Skin epidermis (tissue), 12 donors: ENCODE measurements around the gene ACE.
"Not testable (repeated sequence)": the region's sequence is repeated elsewhere in the genome, so short reads cannot be mapped to it uniquely, and the experiment has no call there.

ENCODE experiments used
- H3K27ac ChIP-seq, 21 experiments: fragments of 200-600 bp; sonication (generic) in 11 of 21; one replicate each; pipeline ENCODE4 v1.5.0; 2020; ENCODE audit warnings: mild to moderate bottlenecking in 3 of 21, inconsistent platforms in 2 of 21, moderate library complexity in 2 of 21
- H3K4me3 ChIP-seq, 7 experiments: fragments of 200-600 bp; sonication (generic) in 2 of 7; one replicate each; pipeline ENCODE4 v1.5.0; 2020; ENCODE audit warnings: inconsistent platforms in 2 of 7, mild to moderate bottlenecking in 2 of 7, moderate library complexity in 1 of 7

The ACE gene

DNA sequence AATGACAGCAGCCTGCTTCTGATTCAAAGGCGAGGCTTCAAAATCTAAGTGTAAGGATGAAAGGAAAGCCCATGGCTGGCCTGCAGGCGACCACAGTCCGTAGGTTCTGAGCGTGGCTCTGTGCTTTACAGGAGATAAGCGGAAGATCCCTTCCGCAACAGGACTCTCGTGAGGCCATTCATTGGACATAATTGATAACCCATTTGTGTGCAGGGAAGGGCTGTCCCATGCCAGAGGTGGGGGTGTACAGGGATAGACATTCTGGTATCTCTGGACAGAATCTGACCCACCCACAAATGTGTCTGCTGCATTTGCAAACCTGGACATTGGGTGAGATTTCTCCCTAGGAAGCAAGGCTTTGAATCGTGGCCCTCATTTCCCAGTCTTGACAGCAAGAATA is 34.8 kb upstream of the ACE start:
- no peak overlapping the region for H3K27ac ChIP-seq
- no peak overlapping the region for H3K4me3 ChIP-seq

DNA sequence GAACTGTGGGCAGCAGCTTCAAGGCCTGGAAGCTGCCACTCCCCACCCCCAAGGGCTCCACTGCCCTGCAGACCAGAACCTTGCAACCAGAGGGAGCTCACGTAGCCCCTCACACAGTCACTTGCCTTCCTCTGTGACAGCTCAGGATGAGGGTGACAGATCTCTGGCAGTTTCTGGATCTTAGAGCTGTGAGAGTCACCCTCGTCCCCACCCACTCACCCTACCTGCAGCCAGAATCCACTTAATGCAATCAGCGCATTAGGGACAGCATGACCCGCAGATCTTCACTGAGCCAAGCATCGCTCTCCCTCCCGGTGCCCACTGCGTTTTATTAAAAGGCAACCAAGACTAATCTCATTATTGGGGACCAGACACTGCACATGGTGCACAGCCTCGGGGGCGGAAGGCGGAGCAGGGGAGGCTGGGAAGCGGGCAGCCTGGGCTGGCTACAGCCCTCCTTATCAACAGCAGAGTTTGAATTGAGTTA is 34.3 kb upstream of the ACE start:
- H3K27ac ChIP-seq: peak overlapping the region in 1 of 21 experiments; percentile 6
- no peak overlapping the region for H3K4me3 ChIP-seq

DNA sequence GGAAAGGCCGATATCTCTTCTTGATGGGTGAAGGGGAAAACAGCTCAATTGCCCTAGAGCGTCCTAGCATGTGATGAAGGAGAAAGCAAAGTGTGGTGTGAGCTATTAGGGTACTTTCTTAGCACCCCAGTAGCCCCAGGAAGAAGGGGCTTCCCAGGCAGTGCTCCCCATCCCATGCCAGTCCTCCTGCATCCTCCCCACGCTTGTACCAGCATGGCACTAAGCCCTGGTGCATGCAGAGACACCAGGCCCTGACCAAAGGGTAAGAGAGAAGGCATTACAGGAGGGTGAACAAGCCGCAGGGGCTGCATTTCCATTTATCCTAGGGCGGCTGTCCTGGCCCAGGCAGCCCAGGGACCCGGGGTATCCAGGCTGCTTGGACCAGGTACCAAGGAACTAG is 33.8 kb upstream of the ACE start:
- Histone ChIP-seq H3K4me3 (no peak overlapping the region), H3K27ac (peak overlapping the region in 1 of 21 experiments; percentile 16)

DNA sequence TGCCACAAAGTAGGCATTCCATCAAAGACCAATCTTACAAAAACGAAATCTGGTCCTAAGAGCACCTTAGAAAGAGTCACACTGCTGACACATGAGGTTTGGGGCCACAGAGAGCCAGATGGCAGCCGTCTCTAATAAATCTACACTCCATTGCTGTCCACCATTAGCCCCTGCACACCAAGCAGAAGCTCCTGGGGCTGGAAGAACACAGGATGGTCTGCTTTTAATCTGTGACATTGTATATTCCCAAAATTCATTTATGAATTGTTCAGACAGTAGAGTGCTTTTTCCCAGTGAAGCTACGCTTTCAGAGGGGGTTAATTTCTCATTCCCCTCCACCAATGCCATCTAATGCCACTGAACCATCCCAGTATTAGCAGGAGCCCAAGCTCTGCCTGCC is 32.4 kb upstream of the ACE start:
- Histone ChIP-seq H3K4me3 (no peak overlapping the region), H3K27ac (peak overlapping the region in 2 of 21 experiments; percentile 13 to 93)

DNA sequence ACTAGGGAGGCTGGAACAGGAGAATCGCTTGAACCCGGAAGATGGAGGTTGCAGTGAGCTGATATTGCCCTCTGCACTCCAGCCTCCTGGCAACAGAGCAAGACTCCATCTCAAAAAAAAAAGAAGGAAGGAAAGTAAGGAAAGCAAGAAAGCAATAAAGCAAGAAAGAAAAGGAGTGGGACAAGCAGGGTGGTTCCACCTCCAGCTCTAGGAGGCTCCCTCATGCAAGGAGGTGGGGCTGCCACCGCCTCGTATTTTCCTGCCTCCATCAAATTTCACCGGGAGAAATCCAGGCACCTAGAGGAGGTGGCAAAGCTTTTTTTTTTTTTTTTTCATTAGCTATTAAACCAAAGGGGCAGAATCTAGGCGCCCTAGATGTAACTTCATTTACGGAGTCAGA is 31.8 kb upstream of the ACE start:
- peak overlapping the region; percentile 84 to 100 (median 94) for H3K27ac ChIP-seq

DNA sequence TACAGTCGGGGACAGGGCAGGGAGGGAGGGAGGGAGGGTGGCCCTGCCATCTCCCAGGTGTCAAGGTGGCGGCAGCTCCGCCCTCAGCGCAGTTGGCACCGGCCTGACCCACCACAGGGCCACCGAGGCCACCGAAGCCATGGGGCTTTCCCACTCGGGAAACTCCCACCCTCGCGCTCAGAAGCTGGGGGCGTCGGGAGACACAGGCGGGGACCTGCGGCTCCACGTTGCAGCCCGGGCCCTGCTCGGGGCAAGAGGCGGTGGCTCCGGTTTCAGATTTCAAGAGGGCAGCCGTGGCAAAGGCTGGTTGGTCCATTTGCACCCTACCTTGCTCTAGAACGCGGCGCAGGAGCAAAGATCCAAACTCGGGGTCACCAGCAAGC is 31.3 kb upstream of the ACE start:
- H3K4me3 ChIP-seq: peak overlapping the region; percentile 57 to 78 (median 70)

More for the DNA sequence above, 31.8 kb upstream of the ACE start:
- H3K4me3 ChIP-seq: peak overlapping the region; percentile 57 to 78 (median 70)

DNA sequence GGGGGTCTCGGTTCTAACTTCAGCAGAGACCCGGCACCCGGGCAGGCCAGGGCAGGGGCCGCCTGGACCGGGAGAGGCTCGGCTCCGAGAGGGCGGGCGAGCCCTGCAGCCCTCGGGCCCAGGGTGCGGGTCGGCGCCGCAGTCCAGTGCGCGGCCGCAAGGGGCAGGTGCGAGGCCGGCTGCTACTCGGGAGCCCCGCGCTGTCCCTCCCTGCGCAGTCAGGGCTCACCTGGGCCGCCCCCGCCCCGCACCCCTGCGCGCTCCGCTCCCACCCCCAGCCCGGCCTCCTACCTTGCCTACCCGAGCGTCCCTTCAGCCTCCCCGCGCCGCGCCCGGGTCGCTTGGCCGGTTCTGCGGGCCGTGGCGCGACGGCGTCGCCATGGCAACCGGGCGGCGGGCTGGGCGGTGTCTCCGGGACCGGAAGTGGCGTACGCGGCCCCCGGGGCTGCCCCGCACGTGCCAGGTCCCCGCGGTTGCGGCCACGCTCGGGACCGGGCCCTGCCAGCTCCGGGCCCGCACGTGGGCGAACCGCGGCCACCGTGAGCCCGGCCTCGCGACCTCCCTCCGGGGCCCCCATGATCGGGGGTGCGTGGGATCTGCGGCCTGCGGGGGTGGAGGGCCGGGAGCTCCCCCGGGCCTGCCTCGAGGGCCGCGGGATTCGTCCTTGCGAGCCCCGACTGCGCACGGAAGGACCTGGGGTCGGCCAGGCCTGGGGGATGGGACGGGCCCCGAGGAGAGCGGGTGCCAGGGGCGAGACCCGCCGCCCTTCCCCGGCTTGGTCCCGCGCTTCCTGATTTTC is 30.7 kb upstream of the ACE start, which contains the start of gene CYB561:
TSS of gene CYB561 (minus strand) at position 353 of the 799 bp plus-strand sequence. CDS start 8,759 bp downstream, outside the sequence.
- Histone ChIP-seq H3K27ac (peak within 1 kb of the TSS; percentile 84 to 100 (median 94)), H3K4me3 (peak within 1 kb of the TSS; percentile 57 to 78 (median 70))

More for the DNA sequence above, 31.3 kb upstream of the ACE start:
- peak overlapping the region; percentile 84 to 100 (median 94) for H3K27ac ChIP-seq

DNA sequence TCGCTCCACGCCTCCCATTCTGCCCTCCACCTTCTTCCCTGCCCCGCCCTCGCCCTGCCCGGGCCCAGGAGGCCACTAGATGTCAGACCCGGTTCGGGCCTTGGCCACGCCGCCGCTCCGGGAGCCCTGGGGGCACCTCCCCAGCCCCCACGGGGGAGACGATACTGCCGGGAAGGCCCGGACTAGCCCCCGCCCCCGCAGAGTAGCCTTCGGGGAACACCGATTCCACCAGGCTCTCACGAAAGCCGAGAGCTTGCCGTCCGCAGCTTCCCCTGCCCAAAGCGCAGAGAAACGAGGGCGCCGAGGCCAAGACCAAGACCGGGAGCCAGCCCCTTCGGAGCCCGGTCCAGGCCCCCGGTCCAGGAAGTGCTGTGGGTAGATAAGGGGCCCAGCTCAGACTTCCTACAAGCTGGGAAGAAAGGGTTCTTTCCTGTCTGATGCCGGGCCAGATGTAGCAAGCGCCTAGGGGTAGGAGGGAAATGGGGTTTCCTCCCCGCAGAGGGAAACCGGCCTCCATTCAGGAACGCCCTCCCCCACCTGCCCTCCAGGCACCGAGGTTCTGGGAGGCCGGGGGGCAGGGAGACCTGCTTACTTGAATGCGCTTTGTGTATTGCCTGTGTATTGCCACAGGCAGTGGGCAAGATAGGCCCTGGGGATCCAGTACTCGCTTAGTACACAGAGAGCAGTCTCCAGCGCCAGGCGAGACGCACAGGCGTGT is 29.9 kb upstream of the ACE start:
- H3K27ac ChIP-seq: peak overlapping the region; percentile 84 to 100 (median 94)
- peak overlapping the region; percentile 57 to 78 (median 70) for H3K4me3 ChIP-seq

DNA sequence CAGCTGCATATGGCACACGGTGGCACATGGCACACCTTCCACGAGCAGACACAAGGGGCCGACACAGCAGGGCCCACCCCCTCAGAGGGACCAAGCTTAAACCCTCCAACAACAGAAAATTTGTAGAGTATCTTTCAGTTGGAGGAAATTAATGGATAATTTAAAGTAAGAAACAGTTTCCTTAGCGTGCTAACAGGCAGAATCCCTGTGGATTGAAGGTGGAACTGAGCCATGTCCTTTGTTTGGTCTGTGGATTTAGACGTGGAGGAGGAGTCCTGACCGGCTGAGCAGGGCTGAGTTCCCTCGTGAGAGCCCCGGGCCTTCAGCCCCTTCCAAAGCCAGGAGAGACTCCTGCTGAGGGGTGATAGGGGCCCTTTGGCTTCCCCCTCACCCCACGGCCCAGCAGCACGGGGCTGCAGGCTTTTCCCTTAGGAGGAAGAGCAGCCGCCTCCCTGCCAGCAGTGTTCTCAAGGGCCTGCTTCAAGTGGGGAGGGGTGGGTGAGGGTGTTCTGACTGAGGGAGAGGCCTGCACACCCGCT is 29.3 kb upstream of the ACE start:
- Histone ChIP-seq H3K4me3 (peak overlapping the region in 4 of 7 experiments; percentile 57 to 77 (median 65)), H3K27ac (peak overlapping the region in 20 of 21 experiments; percentile 84 to 100 (median 94))

DNA sequence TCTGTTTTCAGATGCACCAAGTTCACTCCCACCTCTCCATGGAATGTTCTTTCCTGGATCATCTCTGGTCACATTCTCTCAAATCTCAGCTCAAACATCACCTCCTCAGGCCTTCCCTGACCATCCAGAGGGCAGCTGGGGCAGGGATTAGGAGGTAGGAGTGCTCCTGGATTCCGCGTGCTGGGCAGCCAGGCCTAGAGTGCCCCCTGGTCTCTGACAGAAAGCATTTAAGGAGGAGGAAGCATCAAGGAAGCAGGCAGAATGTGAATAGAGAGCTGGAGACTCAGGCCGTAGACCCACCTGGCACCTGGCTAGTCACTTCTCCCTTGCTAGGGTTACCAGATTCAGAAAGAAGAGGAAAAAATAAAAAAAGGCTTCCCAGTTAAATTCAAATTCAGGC is 28.2 kb upstream of the ACE start:
- H3K27ac ChIP-seq: no peak overlapping the region
- no peak overlapping the region for H3K4me3 ChIP-seq

DNA sequence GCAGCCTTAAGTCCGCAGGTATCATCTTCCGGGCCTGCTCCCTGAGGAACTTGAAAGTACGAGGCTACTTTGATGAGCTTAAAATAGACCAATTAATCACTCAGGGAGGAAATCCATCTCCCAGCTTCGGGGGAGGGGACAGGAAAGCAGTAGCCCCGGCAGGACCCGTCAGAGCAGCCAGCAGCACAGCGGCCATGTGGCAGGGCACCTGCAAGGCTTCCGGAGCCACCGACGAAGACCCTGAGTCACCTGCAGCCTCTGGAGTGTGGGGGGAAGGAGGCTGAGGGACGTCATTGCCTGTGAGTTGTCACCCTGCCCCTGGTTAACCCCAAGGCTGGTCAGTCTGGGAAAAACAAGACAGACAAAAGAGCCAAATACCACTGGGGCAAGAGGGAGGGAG is 26.3 kb upstream of the ACE start:
- Histone ChIP-seq H3K27ac (no peak overlapping the region), H3K4me3 (no peak overlapping the region)

DNA sequence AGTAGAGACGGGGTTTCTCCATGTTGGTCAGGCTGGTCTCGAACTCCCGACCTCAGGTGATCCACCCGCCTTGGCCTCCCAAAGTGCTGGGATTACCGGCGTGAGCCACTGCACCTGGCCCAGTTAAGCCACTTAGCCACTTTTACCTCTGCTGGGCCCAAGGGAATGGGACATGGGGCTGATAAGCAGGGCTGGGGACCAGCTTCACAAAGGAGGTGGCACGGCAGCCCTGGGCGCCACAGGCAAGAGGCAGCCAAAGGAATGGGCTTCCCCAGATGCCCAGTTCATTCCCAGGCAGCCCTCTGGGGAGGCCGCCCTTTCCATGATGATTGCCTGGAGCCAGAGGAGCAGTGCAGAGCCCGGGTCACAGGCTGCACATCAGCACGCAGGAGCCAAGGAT is 25.7 kb upstream of the ACE start:
- Histone ChIP-seq H3K4me3 (no peak overlapping the region), H3K27ac (no peak overlapping the region)

DNA sequence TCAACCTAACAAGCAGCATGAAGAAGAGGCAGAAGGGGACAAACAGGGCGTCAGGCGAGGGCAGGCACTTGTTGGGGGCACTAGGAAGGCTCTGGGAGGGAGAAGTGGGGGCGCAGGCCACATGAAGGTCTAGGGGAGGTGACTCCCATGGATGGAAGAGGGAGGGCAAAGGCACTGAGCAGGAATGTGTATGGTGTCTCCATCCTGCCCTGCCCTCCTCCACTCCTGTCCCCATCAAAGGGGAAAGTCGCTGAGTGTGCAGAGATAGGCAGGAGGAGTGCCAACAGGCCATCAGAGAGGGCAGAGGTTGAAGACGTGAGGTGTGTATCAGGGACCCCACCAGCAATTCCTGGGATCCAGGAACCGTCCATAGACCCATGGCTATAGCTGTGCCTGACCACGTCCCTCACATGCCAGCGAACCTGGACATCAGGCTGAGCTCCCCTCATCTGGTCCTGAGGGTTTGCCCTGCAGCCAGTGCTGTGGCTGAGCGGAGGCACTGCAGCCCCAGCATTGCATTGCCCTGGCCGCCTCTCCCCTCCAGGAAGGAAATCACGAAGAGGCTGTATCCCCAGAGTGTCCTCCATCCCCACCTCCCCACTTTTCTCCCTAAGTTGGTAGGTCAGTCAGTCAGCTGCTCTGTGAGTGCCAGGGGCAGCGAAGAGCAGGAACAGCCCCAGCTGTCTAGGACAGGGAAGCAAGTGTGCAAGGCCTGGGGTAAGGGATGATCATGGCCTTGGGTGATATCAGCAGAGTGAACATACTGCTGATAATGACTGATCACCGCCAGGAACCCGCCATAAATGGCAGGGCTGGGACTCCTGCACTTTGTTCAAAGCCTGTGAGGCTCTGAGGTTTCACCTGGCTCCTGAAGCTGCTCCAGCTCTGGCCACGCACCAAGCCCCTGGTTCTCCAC is 24.6 kb upstream of the ACE start:
- Histone ChIP-seq H3K4me3 (no peak overlapping the region), H3K27ac (no peak overlapping the region)

DNA sequence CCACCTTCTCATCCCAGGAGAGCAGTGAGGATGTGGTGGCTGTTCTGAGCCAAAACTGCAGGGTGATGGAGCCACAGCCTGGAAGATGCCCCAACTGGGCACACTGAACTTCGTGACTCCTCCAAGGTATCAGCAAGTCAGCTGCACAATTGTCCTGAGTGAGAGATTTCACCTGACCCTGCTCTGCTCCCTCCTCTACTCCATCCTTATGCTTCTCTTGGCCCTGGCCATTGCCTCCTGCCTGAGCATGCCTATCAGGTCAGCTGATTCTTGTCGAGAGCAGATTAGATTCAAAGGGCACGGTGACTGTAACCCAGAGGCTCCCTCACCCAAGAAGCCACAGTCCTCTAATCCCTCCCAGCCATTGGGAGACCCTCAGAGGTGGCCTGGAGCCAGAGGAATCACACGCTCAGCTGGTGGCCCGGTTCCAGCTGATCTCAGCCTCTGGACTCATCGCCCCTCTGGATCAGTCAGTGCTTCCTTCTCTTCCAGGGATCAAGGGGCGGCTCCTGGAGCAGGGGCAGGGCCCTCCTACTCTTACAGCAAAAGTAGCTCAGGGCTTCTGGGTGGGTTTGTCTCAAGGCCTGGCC is 23.8 kb upstream of the ACE start:
- Histone ChIP-seq H3K4me3 (no peak overlapping the region), H3K27ac (no peak overlapping the region)

DNA sequence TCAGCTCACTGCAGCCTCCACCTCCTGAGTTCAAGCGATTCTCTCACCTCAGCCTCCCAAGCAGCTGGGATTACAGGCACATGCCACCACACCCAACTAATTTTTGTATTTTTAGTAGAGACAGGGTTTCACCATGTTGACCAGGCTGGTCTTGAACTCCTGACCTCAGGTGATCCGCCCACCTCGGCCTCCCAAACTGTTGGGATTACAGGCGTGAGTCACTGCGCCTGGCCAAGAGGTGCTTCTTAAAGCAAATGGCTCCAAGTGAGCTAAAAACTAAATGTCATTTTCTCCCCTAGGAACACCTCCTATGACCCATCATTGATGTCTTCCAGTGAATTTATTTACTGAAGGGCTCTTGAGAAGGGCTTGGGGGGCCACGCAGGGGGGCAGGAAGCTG is 22.5 kb upstream of the ACE start:
- peak overlapping the region in 1 of 21 experiments; percentile 27 for H3K27ac ChIP-seq
- not testable (repeated sequence) for H3K4me3 ChIP-seq

DNA sequence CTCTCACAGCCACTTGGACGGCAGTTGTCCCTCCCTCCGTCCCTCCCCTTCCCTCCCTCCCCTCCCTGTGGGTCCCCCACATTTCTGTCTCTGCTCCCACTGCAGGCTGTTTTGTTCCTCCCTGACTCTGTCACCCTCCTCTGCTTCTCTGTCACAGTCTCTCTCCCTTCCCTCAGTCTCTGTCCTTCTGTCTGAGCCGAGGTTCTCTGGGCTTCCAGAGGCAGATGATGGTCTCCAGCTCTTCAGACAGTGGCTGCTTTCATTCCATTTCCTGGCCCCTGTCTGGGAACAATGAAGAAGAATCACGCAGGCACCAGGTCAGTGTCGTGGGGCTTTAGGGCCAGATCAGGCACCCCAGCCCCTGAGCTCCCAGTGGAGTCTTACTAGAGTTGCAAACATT is 21.9 kb upstream of the ACE start:
- Histone ChIP-seq H3K27ac (peak overlapping the region in 2 of 21 experiments; percentile 27 to 44), H3K4me3 (no peak overlapping the region)

DNA sequence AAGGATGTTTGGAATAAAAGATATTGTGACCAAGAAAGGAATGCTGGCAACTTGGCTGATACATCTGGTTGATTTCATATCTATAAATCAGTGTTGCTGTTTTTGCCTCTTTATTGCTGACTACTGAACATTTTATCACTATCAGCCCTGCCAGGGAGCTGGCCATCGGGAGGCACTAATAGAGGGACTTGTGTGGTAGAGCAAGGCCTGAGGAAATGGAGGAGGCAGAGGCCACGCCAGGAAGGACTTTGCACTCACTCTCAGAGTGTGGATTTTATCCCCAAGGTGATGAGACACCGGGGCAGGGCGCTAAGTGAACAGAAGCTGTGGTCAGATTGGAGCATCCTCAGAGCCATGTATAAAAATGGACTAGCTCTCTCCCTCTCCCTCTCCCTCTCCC is 21.4 kb upstream of the ACE start:
- no peak overlapping the region for H3K4me3 ChIP-seq

DNA sequence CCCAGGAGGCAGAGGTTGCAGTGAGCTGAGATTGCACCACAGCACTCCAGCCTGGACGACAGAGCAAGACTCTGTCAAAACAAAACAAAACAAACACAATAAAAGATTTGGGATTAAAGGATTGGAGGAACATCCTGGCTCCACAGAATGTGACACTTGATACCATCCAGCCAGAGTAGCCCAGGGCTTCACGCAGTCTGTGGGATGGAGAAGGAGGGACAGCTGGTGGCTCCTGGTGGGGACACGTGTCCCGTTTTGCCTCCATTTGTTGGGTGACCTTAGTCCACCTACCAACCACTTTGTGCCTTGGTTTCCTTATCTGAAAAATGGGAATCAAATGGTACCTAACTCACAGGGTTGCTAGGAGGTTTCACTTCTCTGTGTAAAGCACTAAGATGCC is 18.4 kb upstream of the ACE start:
- H3K4me3 ChIP-seq: no peak overlapping the region

More for the DNA sequence above, 21.4 kb upstream of the ACE start:
- H3K27ac ChIP-seq: peak overlapping the region in 1 of 21 experiments; percentile 44

DNA sequence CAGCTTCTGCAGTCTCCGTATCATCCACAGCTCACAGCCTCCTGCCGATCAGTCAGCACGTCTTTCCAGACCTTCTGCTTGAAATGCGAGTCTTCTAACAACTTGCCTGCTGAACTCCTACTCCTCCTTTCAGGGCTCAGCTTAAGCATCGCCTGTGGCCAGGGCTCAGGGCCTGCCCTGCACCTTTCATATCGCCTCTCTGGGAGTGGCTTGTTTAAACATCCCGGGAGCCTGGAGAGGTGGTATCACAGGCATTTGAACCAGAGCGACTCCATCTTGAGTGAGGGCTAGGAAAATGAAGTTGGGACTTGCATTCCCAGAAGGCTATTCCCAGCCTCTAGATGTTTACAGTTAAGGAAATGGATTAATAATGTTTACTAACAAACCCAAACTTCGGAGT is 16.8 kb upstream of the ACE start:
- Histone ChIP-seq H3K4me3 (no peak overlapping the region), H3K27ac (peak overlapping the region in 9 of 21 experiments; percentile 39 to 77 (median 68))

More for the DNA sequence above, 18.4 kb upstream of the ACE start:
- H3K27ac ChIP-seq: no peak overlapping the region
